Esophagus squamous epithelium (tissue), 5 donors: ENCODE data around the gene SF3B3. TPM values are rescaled to one million over a fixed set of nuclear protein-coding genes. Genes with fewer than 3 reads are reported as not detected.
"Not testable (repeated sequence)": the region's sequence is repeated elsewhere in the genome, so short reads cannot be mapped to it uniquely, and the experiment has no call there.

Experiments
- DNase-seq: peaks from one replicate; lab custom pipeline; 2025; lab: John Stamatoyannopoulos, UW
- H3K27ac ChIP-seq, 4 donors: fragments of 200-600 bp; sonication (generic); one replicate each; pipeline ENCODE4 v1.5.1; 2016 to 2019; ENCODE audit warnings: mild to moderate bottlenecking in 1 of 4
- H3K27me3 ChIP-seq, 4 donors: fragments of 200-600 bp; sonication (generic); 1 replicate in 3 of 4; 2 replicates in 1 of 4; pipeline versions ENCODE4 v1.5.1 to v1.6.0; 2017 to 2021; ENCODE audit warnings: antibody characterized with exemption in 1 of 4
- H3K36me3 ChIP-seq, 3 donors: fragments of 200-600 bp; sonication (generic); one replicate each; pipeline ENCODE4 v1.5.1; 2016 to 2019
- H3K4me1 ChIP-seq, 3 donors: fragments of 200-600 bp; sonication (generic); one replicate each; pipeline ENCODE4 v1.5.1; 2017 to 2019
- H3K4me3 ChIP-seq, 4 donors: fragments of 200-600 bp; sonication (generic); 1 replicate in 3 of 4; 2 replicates in 1 of 4; pipeline ENCODE4 v1.5.1; 2016 to 2019; ENCODE audit warnings: mild to moderate bottlenecking in 2 of 4, moderate library complexity in 1 of 4
- H3K9me3 ChIP-seq, 3 donors: fragments of 200-600 bp; sonication (generic); one replicate each; pipeline ENCODE4 v1.5.1; 2016 to 2019
- CTCF ChIP-seq, 6 experiments: fragments of 450-650 bp in 4 of 6; fragments of 200-600 bp in 2 of 6; sonication (generic) in 2 of 6; IDR thresholded peaks; one replicate each; pipeline ENCODE4 v1.5.1; 2016 to 2019; ENCODE audit warnings: antibody characterized with exemption in 6 of 6, mild to moderate bottlenecking in 4 of 6, moderate library complexity in 4 of 6
- POLR2A ChIP-seq, 4 donors: fragments of 450-650 bp; IDR thresholded peaks; one replicate each; pipeline ENCODE4 v1.6.1; 2017; ENCODE audit warnings: antibody characterized with exemption in 4 of 4, mild to moderate bottlenecking in 4 of 4, moderate library complexity in 3 of 4
- WGBS, 2 donors: methylation state at CpG; one replicate each; pipeline ENCODE4 v1.1.5; 2018; 5-methylcytosine and 5-hydroxymethylcytosine counted together
- intact Hi-C: fragments of 100-400 bp; cut with DNase I; formaldehyde crosslinking; loops from one replicate; pipeline ENCODE4 v1.15.0; 2022
- total RNA-seq, 4 donors: library from RNA; depleted of rRNA; stranded (reverse); fragments of >200 nt; gene quantifications; one replicate each; pipeline ENCODE4 v1.1.0, GENCODE V29; 2016
- donor health status: DM: yes; HTN: yes; CAD: no.

Gene SF3B3
- total RNA-seq, 4 donors from 2014 or later = 77.9 to 145 (median 134) TPM

- no peak for DNase-seq
- TF ChIP-seq CTCF (IDR thresholded peaks at IDR 0.05) (peak in 4 of 6 experiments; percentile 38 to 69 (median 59)), POLR2A (IDR thresholded peaks at IDR 0.05) (no peak)
- Histone ChIP-seq H3K27ac (peak overlapping the region in 1 of 4 donors; percentile 2), H3K27me3 (no peaks in the 10 kb centered on the region), H3K4me3 (no peak overlapping the region), H3K9me3 (no peaks in the 10 kb centered on the region), H3K4me1 (peaks cover 11 to 57% (median 39%) of the 10 kb centered on the region in 3 donors), H3K36me3 (peaks cover 15 to 84% (median 52%) of the 10 kb centered on the region in 3 donors)
- intact Hi-C loops = no loop called here
- WGBS, 2 donors = 50 to 60% methylated on average over 8 of the region's 8 CpGs
These were observed 5.6 kb downstream of the SF3B3 start for GRCh38 chr16:70529051-70529777.

GRCh38 chr16:70529954-70530353, 6.3 kb downstream of the SF3B3 start:
- H3K9me3 ChIP-seq, intact Hi-C loops, H3K4me3 ChIP-seq, H3K27ac ChIP-seq, H3K27me3 ChIP-seq, DNase-seq: not testable (repeated sequence)
- Histone ChIP-seq H3K36me3 (peaks cover 15 to 92% (median 60%) of the 10 kb centered on the region in 3 donors), H3K4me1 (peaks cover 11 to 54% (median 37%) of the 10 kb centered on the region in 3 donors)
- 83 to 100% methylated on average over 1 of the region's 7 CpGs for WGBS, 2 donors

GRCh38 chr16:70534971-70535370, 11.4 kb downstream of the SF3B3 start:
- DNase-seq = no peak
- Histone ChIP-seq H3K4me3 (no peak overlapping the region), H3K4me1 (peaks cover 0 to 11% (median 0%) of the 10 kb centered on the region in 3 donors), H3K27me3 (no peaks in the 10 kb centered on the region), H3K9me3 (no peaks in the 10 kb centered on the region), H3K36me3 (peaks cover 32 to 100% (median 85%) of the 10 kb centered on the region in 3 donors), H3K27ac (no peak overlapping the region)
- intact Hi-C loops = no loop called here
- WGBS, 2 donors = 74 to 93% methylated on average over 2 of the region's 2 CpGs
- no peak for TF ChIP-seq POLR2A (IDR thresholded peaks at IDR 0.05)
- TF ChIP-seq CTCF (IDR thresholded peaks at IDR 0.05) = no peak

GRCh38 chr16:70540994-70541393, 17.4 kb downstream of the SF3B3 start:
- Histone ChIP-seq H3K4me3 (no peak overlapping the region), H3K27me3 (no peaks in the 10 kb centered on the region), H3K9me3 (no peaks in the 10 kb centered on the region), H3K27ac (no peak overlapping the region), H3K4me1 (peaks cover 0 to 6% (median 0%) of the 10 kb centered on the region in 3 donors), H3K36me3 (peaks cover 33 to 100% (median 81%) of the 10 kb centered on the region in 3 donors)
- WGBS, 2 donors = 51 to 52% methylated on average over 3 of the region's 3 CpGs
- DNase-seq = no peak
- intact Hi-C loops = no loop called here
- TF ChIP-seq POLR2A (IDR thresholded peaks at IDR 0.05) (no peak), CTCF (IDR thresholded peaks at IDR 0.05) (no peak)

- no peaks in the 10 kb centered on the region for H3K9me3 ChIP-seq
- H3K27ac ChIP-seq = no peak overlapping the region
- H3K36me3 ChIP-seq = peaks cover 22 to 100% (median 71%) of the 10 kb centered on the region in 3 donors
- H3K4me3 ChIP-seq = no peak overlapping the region
- WGBS, 2 donors = 54 to 81% methylated on average over 1 of the region's 1 CpG
- no peaks in the 10 kb centered on the region for H3K27me3 ChIP-seq
- intact Hi-C loops = no loop called here
- no peak for DNase-seq
- peaks cover 0 to 23% (median 0%) of the 10 kb centered on the region in 3 donors for H3K4me1 ChIP-seq
- no peak for TF ChIP-seq POLR2A (IDR thresholded peaks at IDR 0.05)
- no peak for TF ChIP-seq CTCF (IDR thresholded peaks at IDR 0.05)
These were observed 20.9 kb downstream of the SF3B3 start for GRCh38 chr16:70544548-70544947.
